HEK293 (cell line): ENCODE data around the gene TMEM176B.

Experiments
- CTCF ChIA-PET: fragments of 350-600 bp; formaldehyde crosslinking; extraction: SDS; loops from one replicate; lab custom pipeline; 2021; ENCODE audit warnings: antibody characterized with exemption; lab: Yijun Ruan, JAX
- POLR2A ChIA-PET: fragments of 300-600 bp; formaldehyde crosslinking; extraction: SDS; loops from one replicate; lab custom pipeline; 2020; ENCODE audit warnings: antibody characterized with exemption, inconsistent platforms; lab: Yijun Ruan, JAX
- H3K27ac ChIP-seq: fragments of 200-500 bp; sonication (Bioruptor generic); 2 replicates; pipeline ENCODE4 v1.5.1; 2014; ENCODE audit warnings: low read depth, low read length, control low read depth, inconsistent platforms; ENCODE audit errors: extremely low read depth
- H3K36me3 ChIP-seq, 2 experiments: fragments of 200-500 bp in 1 of 2; sonication (Bioruptor generic) in 1 of 2; 1 replicate in 1 of 2; 2 replicates in 1 of 2; pipeline ENCODE4 v1.5.1; 2014 to 2017; ENCODE audit warnings: inconsistent platforms in 2 of 2, low read length in 2 of 2; ENCODE audit not compliant: control insufficient read depth in 2 of 2, insufficient read depth in 1 of 2
- H3K4me1 ChIP-seq: fragments of 200-500 bp; sonication (Bioruptor generic); 2 replicates; pipeline ENCODE4 v1.5.1; 2014; ENCODE audit warnings: mild to moderate bottlenecking, low read length, inconsistent platforms; ENCODE audit not compliant: control insufficient read depth, insufficient read depth
- H3K4me3 ChIP-seq: 2 replicates; pipeline ENCODE4 v1.5.1; 2011; ENCODE audit warnings: low read depth, mild to moderate bottlenecking, control low read depth, low read length, moderate library complexity
- H3K9me3 ChIP-seq: fragments of 200-500 bp; sonication (Bioruptor generic); 2 replicates; pipeline ENCODE4 v1.5.1; 2014; ENCODE audit warnings: low read depth, low read length, inconsistent platforms; ENCODE audit not compliant: control insufficient read depth, insufficient read depth
- BCL11B ChIP-seq: fragments of 450-650 bp; formaldehyde crosslinking; IDR thresholded peaks from 2 replicates; pipeline ENCODE4 v1.5.1; 2016; ENCODE audit warnings: low read depth, missing biosample characterization, missing genetic modification characterization
- INSM2 ChIP-seq: fragments of 450-650 bp; formaldehyde crosslinking; IDR thresholded peaks from 2 replicates; pipeline ENCODE4 v1.5.1; 2016; ENCODE audit warnings: missing biosample characterization, missing genetic modification characterization
- OVOL3 ChIP-seq: fragments of 450-650 bp; formaldehyde crosslinking; IDR thresholded peaks from 2 replicates; pipeline ENCODE4 v1.5.1; 2016; ENCODE audit warnings: missing biosample characterization, missing genetic modification characterization
- REPIN1 ChIP-seq: fragments of 450-650 bp; formaldehyde crosslinking; IDR thresholded peaks from 2 replicates; pipeline ENCODE4 v1.5.1; 2017; ENCODE audit warnings: missing biosample characterization, missing genetic modification characterization, low read depth
- WT1 ChIP-seq: fragments of 450-650 bp; formaldehyde crosslinking; IDR thresholded peaks from 2 replicates; pipeline ENCODE4 v1.5.1; 2016; ENCODE audit warnings: missing biosample characterization, missing genetic modification characterization
- ZBTB7A ChIP-seq: fragments of 450-650 bp; formaldehyde crosslinking; IDR thresholded peaks from 2 replicates; pipeline ENCODE4 v1.5.1; 2016; ENCODE audit warnings: low read depth, missing biosample characterization, missing genetic modification characterization
- ZNF146 ChIP-seq: fragments of 450-650 bp; formaldehyde crosslinking; IDR thresholded peaks from 2 replicates; pipeline ENCODE4 v1.5.1; 2016; ENCODE audit warnings: missing biosample characterization, missing genetic modification characterization
- ZNF23 ChIP-seq: fragments of 450-650 bp; formaldehyde crosslinking; IDR thresholded peaks from 2 replicates; pipeline ENCODE4 v1.5.1; 2016; ENCODE audit warnings: missing biosample characterization, missing genetic modification characterization, borderline replicate concordance
- ZNF311 ChIP-seq: fragments of 450-650 bp; formaldehyde crosslinking; IDR thresholded peaks from 2 replicates; pipeline ENCODE4 v1.5.1; 2017; ENCODE audit warnings: missing biosample characterization, missing genetic modification characterization, borderline replicate concordance
- ZNF473 ChIP-seq: fragments of 450-650 bp; formaldehyde crosslinking; IDR thresholded peaks from 2 replicates; pipeline ENCODE4 v1.5.1; 2017; ENCODE audit warnings: missing biosample characterization, missing genetic modification characterization
- ZNF501 ChIP-seq: fragments of 450-650 bp; formaldehyde crosslinking; IDR thresholded peaks from 2 replicates; pipeline ENCODE4 v1.5.1; 2016; ENCODE audit warnings: missing biosample characterization, missing genetic modification characterization
- ZNF510 ChIP-seq: fragments of 450-650 bp; formaldehyde crosslinking; IDR thresholded peaks from 2 replicates; pipeline ENCODE4 v1.5.1; 2018; ENCODE audit warnings: mild to moderate bottlenecking, missing genetic modification characterization, missing biosample characterization; ENCODE audit not compliant: insufficient replicate concordance
- ZNF521 ChIP-seq: fragments of 450-650 bp; formaldehyde crosslinking; IDR thresholded peaks from 2 replicates; pipeline ENCODE4 v1.5.1; 2017; ENCODE audit warnings: missing biosample characterization, mild to moderate bottlenecking, missing genetic modification characterization
- ZNF555 ChIP-seq: fragments of 450-650 bp; formaldehyde crosslinking; conservative IDR thresholded peaks from 2 replicates; pipeline ENCODE4 v1.5.1; 2017; ENCODE audit warnings: missing biosample characterization, mild to moderate bottlenecking, missing genetic modification characterization, inconsistent platforms
- ZNF639 ChIP-seq: fragments of 450-650 bp; formaldehyde crosslinking; IDR thresholded peaks from 2 replicates; pipeline ENCODE4 v1.5.1; 2016; ENCODE audit warnings: missing biosample characterization, missing genetic modification characterization
- ZNF776 ChIP-seq: fragments of 450-650 bp; formaldehyde crosslinking; IDR thresholded peaks from 2 replicates; pipeline ENCODE4 v1.5.0; 2017; ENCODE audit warnings: missing biosample characterization, missing genetic modification characterization, borderline replicate concordance
- ZNF843 ChIP-seq: fragments of 450-650 bp; formaldehyde crosslinking; IDR thresholded peaks from 2 replicates; pipeline ENCODE4 v1.5.1; 2016; ENCODE audit warnings: missing biosample characterization, missing genetic modification characterization
- ZSCAN23 ChIP-seq: fragments of 450-650 bp; formaldehyde crosslinking; IDR thresholded peaks from 2 replicates; pipeline ENCODE4 v1.5.1; 2016; ENCODE audit warnings: missing biosample characterization, missing genetic modification characterization
- TF ChIP-seq, protein P1 (sequence below): fragments of 450-650 bp; formaldehyde crosslinking; IDR thresholded peaks from 2 replicates; pipeline ENCODE4 v1.5.1; 2016; ENCODE audit warnings: missing biosample characterization, missing genetic modification characterization
- TF ChIP-seq, protein P2 (sequence below): fragments of 450-650 bp; formaldehyde crosslinking; IDR thresholded peaks from 2 replicates; pipeline ENCODE4 v1.5.1; 2017; ENCODE audit warnings: missing biosample characterization, missing genetic modification characterization
- TF ChIP-seq, protein P3 (sequence below): fragments of 450-650 bp; formaldehyde crosslinking; IDR thresholded peaks from 2 replicates; pipeline ENCODE4 v1.5.1; 2016; ENCODE audit warnings: missing biosample characterization, missing genetic modification characterization
- TF ChIP-seq, protein P4 (sequence below): fragments of 450-650 bp; formaldehyde crosslinking; optimal IDR thresholded peaks from 2 replicates; pipeline ENCODE3; 2016; ENCODE audit warnings: missing biosample characterization, mild to moderate bottlenecking, missing genetic modification characterization
- TF ChIP-seq, protein P5 (sequence below): fragments of 450-650 bp; formaldehyde crosslinking; IDR thresholded peaks from 2 replicates; pipeline ENCODE4 v1.5.1; 2017; ENCODE audit warnings: missing biosample characterization, missing genetic modification characterization

Gene TMEM176B

GRCh38 chr7:150756858-150757257, 43.3 kb downstream of the TMEM176B start:
- H3K36me3 ChIP-seq = no peaks in the 10 kb centered on the region
- ChIA-PET POLR2A (no interaction called here), CTCF (interaction anchor here (0.7 to 1.6 kb wide), 5 partner anchors 8 to 308 kb away, joined by 3 to 10 read pairs (median 4); no protein-coding TSS in a partner anchor)
- no peak for TF ChIP-seq INSM2
- TF ChIP-seq ZNF521 (tag by site-specific recombination) = no peak
- TF ChIP-seq, protein P1, sequence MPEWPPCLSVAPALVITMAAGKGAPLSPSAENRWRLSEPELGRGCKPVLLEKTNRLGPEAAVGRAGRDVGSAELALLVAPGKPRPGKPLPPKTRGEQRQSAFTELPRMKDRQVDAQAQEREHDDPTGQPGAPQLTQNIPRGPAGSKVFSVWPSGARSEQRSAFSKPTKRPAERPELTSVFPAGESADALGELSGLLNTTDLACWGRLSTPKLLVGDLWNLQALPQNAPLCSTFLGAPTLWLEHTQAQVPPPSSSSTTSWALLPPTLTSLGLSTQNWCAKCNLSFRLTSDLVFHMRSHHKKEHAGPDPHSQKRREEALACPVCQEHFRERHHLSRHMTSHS = no peak
- TF ChIP-seq, protein P2, sequence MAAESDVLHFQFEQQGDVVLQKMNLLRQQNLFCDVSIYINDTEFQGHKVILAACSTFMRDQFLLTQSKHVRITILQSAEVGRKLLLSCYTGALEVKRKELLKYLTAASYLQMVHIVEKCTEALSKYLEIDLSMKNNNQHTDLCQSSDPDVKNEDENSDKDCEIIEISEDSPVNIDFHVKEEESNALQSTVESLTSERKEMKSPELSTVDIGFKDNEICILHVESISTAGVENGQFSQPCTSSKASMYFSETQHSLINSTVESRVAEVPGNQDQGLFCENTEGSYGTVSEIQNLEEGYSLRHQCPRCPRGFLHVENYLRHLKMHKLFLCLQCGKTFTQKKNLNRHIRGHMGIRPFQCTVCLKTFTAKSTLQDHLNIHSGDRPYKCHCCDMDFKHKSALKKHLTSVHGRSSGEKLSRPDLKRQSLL (tag by site-specific recombination) = no peak
- no peak for TF ChIP-seq ZNF473 (tag by site-specific recombination)
- no peak for TF ChIP-seq REPIN1 (tag by site-specific recombination)
- TF ChIP-seq, protein P3, sequence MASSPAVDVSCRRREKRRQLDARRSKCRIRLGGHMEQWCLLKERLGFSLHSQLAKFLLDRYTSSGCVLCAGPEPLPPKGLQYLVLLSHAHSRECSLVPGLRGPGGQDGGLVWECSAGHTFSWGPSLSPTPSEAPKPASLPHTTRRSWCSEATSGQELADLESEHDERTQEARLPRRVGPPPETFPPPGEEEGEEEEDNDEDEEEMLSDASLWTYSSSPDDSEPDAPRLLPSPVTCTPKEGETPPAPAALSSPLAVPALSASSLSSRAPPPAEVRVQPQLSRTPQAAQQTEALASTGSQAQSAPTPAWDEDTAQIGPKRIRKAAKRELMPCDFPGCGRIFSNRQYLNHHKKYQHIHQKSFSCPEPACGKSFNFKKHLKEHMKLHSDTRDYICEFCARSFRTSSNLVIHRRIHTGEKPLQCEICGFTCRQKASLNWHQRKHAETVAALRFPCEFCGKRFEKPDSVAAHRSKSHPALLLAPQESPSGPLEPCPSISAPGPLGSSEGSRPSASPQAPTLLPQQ (tag by site-specific recombination) = no peak
- TF ChIP-seq ZNF501 (tag by site-specific recombination) = no peak
- TF ChIP-seq ZBTB7A (tag by site-specific recombination) = no peak
- no peak for TF ChIP-seq ZNF23 (tag by site-specific recombination)
- no peak for TF ChIP-seq BCL11B (tag by site-specific recombination)
- TF ChIP-seq, protein P4, sequence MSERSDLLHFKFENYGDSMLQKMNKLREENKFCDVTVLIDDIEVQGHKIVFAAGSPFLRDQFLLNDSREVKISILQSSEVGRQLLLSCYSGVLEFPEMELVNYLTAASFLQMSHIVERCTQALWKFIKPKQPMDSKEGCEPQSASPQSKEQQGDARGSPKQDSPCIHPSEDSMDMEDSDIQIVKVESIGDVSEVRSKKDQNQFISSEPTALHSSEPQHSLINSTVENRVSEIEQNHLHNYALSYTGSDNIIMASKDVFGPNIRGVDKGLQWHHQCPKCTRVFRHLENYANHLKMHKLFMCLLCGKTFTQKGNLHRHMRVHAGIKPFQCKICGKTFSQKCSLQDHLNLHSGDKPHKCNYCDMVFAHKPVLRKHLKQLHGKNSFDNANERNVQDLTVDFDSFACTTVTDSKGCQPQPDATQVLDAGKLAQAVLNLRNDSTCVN (tag by site-specific recombination) = no peak
- H3K4me3 ChIP-seq = no peak overlapping the region
- no peaks in the 10 kb centered on the region for H3K9me3 ChIP-seq
- H3K27ac ChIP-seq = no peak overlapping the region
- no peaks in the 10 kb centered on the region for H3K4me1 ChIP-seq

DNA sequence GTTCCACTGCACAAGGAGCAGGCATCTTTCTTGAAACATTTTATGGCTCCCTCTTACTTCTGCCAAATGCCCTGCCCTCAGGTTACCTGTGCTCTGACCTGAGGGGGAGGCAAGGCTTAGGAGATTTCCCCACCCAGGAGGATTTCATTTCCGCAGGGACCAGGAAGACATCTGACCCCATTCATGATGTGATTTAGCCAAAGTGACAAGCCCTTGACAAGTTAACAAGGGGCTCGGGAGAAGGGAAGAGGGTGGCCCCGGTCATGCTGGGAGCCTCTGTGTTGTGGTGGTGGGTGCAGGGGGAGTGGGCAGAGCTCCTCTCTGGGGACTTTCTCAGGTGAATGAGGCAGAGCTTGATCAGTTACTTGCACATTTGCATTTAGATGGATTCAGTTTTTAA, 44.0 kb downstream of the TMEM176B start:
- no peaks in the 10 kb centered on the region for H3K9me3 ChIP-seq
- TF ChIP-seq ZNF510 = no peak
- TF ChIP-seq ZNF776 = no peak
- TF ChIP-seq, protein P5, sequence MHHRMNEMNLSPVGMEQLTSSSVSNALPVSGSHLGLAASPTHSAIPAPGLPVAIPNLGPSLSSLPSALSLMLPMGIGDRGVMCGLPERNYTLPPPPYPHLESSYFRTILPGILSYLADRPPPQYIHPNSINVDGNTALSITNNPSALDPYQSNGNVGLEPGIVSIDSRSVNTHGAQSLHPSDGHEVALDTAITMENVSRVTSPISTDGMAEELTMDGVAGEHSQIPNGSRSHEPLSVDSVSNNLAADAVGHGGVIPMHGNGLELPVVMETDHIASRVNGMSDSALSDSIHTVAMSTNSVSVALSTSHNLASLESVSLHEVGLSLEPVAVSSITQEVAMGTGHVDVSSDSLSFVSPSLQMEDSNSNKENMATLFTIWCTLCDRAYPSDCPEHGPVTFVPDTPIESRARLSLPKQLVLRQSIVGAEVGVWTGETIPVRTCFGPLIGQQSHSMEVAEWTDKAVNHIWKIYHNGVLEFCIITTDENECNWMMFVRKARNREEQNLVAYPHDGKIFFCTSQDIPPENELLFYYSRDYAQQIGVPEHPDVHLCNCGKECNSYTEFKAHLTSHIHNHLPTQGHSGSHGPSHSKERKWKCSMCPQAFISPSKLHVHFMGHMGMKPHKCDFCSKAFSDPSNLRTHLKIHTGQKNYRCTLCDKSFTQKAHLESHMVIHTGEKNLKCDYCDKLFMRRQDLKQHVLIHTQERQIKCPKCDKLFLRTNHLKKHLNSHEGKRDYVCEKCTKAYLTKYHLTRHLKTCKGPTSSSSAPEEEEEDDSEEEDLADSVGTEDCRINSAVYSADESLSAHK (tag by site-specific recombination) = no peak
- no peak for TF ChIP-seq ZNF843 (tag by site-specific recombination)
- TF ChIP-seq OVOL3 (tag by site-specific recombination) = no peak
- no peak for TF ChIP-seq WT1
- TF ChIP-seq, protein P4 (tag by site-specific recombination) = no peak
- no peak for TF ChIP-seq ZNF311 (tag by site-specific recombination)
- no peak for TF ChIP-seq ZNF146
- TF ChIP-seq ZSCAN23 (tag by site-specific recombination) = no peak
- no peak for TF ChIP-seq ZNF639 (tag by site-specific recombination)
- no peak for TF ChIP-seq ZNF555 (tag by site-specific recombination)
- CTCF ChIA-PET = interaction anchor here (0.7 to 1.6 kb wide), 4 partner anchors 12 to 307 kb away, joined by 3 to 10 read pairs (median 6); no protein-coding TSS in a partner anchor
- H3K4me3 ChIP-seq = no peak overlapping the region
- H3K36me3 ChIP-seq = no peaks in the 10 kb centered on the region
- POLR2A ChIA-PET = no interaction called here
- no peak overlapping the region for H3K27ac ChIP-seq
- no peaks in the 10 kb centered on the region for H3K4me1 ChIP-seq
